Measurements from ENCODE around the gene NOB1.

Gene NOB1

DNA sequence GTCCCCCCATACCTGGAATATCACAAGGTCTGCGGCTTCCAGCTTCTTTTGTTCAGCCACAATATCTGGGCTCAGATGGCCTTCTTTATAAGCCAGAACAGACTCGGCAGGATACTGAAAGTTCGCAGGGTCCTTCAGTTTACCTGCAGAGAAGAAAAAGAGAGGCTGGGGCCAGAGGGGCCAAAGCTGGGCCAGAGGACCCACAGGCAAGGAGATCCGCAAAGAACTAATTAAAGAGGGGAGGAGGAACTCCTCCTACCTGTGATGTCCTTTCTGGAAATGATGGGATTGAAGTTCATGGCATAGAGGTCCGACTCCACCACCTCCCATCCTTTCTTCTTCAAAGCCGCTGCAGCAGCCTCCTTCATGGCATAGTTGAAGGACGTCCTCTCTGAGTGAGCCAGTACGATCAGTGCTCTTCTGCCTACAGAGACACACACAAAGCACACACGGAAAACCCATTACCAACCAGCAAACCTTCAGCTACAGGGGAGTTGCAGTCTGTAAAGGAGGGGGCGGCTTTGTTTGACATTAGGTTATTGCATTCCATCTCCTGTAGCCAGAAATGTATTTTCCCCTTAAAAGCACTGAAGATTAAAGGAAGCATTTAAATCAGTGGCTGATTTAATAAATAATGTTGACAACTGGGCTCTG, 36.5 kb downstream of the NOB1 start:
- DNase-seq = no peak

DNA sequence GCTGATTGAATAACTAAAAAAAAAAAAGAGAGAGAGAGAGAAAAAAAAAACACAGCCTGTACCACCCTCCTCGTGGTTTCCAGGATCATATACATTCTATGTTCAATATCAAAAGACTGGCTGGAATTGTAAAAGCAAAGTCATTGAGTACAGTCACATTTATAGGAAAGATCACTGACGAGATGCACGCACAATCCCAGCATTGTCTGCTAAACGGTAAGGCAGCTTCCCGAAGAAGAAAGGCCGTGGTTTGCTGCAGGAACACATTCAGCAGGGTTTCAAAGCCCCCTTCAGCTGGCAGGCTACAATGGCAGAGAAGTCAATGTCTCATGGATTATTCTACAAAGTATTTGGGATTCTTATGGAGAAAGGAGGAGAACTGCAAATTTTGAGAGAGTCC, 37.7 kb downstream of the NOB1 start:
- no peak for DNase-seq

DNA sequence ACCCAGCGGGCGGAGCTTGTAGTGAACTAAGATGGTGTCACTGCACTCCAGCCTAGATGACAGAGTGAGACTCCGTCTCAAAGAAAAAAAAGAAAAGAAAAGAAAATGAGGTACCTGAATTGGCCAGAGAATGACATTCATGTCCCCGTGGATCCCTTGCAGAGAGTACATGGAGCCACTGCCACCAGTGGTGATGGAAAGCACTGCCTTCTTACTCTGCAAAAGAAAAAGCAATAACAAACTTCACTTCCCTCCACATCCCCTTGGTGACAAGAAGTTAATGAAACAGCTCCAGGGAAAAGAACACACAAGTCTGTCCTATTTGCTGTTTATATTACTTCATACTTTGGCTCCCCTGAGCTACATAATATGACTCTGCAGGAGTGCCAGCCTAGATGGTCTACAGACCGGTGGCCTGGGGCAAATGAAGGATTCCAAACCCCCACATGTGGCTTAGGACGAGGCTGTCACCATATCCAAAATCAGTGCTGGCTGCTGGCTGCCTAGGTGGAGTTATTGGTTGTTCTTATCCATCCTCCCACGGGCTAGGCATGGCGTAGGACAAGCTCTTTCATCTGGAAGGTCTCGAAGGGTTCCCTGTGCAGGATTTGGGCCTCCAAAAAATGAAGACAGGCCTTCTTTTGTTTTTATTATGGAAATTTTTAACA, 41.7 kb downstream of the NOB1 start:
- DNase-seq = no peak

DNA sequence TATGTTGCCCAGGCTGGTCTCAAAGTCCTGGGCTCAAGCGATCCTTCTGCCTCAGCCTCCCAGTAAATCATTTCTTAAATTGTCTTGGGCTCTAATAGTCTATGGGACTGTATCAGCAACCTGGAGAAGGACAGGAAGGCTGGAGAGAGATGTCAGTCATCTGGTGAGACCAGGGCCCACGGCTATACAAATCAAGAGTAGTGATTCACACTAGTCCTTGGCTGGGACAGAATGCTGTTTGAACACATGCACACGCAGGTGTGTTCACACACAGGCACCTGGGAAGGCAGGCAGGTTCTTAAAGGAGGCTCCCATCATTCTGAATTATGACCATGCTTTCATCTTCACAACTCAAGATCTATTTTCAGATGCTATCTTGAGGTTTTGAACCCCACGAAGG, 42.4 kb downstream of the NOB1 start:
- DNase-seq = no peak

DNA sequence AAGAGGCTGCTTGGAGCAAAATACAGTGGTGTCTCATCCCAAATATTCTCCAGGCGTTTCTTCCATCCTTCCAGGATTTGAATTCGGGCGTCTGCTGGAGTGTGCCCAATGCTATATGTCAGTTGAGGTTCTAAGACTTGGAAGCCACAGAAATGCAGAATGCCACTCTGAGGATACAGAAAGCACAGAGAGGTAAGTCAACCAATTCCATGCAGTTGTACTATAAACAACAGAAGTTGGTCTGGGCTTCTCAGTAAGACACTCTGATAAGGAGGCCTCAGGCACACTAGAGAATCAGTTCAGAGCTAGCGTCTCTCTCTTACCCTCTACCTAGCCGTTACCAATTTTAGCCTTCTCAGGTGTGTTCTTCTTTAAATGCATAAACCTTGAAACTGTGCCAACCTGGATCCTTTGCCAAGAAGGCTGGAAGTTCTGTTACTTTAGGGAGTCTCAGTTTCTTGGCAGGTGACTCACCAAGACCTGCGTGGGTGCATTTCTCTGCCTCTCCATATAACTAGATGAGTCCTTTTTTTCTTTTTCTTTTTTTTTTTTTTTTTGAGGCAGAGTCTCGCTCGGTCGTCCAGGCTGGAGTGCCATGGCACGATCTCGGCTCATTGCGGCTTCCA, 43.5 kb downstream of the NOB1 start:
- DNase-seq = no peak

DNA sequence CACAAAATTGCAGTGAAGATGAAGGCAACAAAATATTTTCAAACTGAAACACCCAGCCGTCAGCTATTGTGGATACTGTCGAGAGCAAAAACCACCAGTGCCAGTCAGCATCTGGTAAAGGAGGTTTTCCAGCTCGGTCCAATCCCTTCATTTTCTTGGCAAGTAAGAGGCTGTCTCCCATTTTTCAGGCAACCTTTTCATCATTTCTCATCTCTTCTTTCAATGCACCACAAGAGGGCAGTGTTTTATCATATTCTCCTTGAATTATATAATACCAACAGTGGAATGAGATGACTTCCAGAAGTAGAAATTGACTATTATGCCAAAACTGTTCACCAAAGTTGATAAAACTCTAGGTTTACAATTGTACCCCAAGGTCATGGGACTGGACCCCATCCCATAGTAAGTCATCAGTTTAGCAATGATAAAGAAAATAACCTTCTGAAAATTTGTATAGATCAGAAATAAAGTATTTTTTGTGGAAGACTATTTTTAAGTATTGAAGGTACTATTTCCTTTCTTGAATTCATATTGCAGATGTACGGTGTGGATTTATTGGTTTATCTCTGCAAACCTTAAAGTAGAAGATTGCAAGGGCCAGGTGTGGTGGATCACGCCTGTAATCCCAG, 45.2 kb downstream of the NOB1 start:
- no peak for DNase-seq

DNA sequence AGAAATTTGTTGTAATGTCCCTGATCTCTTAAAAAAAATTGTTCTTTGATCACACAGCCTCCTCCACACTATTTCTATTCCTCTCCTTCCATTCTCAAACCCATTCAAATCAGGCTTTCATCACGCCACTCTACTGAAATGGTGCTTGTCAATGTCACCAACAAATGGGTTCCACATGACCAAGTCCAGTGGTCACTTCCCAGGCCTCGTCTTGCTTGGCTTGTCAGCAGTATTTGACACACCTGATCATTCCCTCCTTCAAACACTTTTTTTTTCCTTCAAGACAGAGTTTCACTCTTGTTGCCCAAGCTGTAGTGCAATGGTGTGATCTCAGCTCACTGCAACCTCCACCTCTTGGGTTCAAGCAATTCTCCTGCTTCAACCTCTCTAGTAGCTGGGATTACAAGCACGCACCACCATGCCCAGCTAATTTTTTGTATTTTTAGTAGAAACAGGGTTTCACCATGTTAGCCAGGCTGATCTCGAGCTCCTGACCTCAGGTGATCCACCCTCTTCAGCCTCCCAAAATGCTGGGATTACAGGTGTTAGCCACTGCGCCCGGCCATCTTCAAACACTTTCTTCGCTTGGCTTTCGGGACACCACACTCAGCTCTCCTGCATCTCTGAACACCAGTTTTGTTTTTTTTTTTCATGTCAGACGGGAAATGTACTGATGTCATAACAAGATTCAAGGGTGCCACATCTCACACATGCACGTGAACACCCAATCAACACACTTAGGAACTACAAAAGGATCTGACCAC, 46.6 kb downstream of the NOB1 start:
- no peak for DNase-seq

DNA sequence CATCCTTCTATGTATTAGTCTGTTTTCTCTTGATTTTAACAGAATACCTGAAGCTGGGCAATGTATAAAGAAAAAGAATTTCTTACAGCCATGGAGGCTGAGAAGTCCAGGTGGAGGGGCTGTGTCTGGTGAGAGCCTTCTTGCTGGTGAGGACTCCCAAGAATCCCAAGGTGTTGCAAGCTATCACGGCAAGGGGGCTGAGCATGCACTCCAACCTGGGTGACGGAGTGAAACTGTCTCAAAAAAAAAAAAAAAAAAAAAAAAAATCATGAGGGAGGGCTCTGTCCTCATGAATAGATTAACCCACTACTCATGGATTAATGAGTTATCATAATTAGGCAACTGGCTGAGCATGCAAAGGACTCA, 47.8 kb downstream of the NOB1 start:
- no peak for DNase-seq

DNA sequence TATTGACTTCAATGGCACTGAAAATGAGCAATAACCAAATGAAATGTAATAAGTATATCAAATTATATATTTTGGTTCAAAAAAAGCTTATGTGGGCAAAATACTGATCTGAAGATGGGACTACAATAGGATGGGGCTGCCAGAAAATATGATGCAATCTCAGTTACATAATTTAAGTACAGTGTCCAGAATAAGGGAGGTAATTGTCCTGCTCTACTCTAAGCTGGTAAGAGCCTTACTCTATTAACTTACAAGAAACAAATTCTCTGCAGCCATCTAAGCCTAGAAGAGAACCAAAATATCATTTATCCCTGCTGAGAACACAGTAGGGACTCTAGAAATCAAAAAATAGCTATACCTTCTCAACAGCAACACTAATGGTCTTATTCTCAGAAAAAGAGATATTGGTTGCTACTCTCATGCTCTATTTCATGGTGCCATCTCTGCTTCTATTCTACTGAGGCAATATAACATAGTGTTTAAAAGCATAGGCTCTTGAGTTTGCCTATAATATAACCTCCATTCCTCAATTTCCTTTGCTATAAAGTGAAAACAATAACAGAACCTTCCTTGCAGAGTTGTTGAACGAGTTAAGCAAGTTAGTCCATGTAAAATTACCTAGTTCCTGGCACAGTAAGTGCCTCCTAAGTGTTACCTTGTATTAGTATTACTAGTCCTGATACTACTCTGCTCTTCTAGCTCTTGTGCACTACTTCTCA, 48.3 kb downstream of the NOB1 start:
- no peak for DNase-seq

DNA sequence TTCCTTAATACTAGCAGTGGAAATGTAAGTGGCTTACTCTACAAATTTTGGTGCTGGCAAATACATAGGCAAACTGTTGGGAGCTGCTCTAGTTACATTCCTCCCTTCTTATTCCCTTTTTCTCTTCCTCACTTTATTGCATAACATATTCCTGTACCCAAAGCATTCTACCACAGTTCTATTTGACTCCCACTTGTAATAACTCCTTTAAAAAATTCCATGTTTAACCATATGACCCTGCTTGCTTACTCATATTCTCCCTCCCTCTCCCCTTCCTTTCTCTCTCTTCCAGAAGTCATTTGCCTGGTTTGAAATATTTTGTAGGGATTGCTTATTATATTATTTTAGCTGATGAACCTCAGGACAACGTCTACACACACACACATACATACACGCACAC, 51.1 kb downstream of the NOB1 start:
- DNase-seq = no peak

DNA sequence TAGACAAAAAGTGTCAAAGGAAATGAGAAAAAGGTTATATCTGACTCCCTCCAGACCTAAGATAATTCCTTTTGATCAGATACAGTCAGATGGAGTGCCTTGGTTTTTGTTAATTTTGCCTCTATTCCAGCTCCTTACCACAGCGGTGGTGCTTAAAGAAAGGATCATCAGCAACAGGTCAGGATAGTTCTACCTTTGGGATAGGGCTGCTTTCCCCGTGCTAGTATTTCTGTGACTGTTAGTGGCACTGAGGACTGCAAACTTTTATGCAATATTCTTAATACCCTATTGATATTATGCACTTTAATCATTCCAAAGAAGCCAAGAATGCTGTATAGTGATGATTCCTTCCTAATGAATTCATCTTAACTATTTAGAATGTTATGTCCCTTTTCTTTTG, 52.9 kb downstream of the NOB1 start:
- no peak for DNase-seq

DNA sequence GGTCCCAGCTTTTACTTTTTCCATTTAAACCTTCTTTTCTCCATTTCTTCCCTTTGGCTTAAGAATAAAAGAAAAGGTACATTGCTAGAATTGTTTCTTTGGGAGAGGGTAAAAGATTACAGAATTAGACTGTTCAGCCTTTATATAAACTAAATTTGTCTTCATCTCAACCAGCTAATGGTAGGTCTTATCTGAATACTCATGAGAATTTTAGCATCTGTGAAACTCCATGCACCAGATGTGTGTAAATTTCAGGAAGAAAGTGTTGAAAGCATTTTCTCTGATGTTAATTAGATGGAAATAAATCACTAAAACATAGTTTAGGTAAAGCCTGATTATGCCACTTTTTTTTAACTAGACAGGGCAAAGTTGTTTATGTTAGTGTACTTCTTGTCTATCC, 53.3 kb downstream of the NOB1 start:
- no peak for DNase-seq

DNA sequence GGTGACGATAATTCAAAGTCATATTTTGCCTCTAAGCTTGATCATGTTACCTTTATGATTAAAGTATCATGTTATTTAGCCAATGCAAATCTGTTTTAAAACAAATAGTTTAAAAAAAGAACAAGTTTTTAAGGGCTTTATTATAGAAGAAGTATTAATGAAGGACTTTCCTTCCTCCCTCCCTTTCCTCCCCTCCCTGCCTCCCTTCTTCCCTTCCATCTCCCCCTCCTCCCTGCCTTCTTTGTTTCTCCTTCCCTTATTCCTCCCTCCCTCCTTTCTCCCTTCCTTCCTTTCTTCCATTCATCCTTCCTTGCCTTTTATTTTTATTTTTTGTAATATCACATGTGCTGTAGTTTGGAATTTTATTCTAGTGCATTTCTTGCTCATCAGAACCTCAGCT, 54.8 kb downstream of the NOB1 start:
- DNase-seq = no peak

DNA sequence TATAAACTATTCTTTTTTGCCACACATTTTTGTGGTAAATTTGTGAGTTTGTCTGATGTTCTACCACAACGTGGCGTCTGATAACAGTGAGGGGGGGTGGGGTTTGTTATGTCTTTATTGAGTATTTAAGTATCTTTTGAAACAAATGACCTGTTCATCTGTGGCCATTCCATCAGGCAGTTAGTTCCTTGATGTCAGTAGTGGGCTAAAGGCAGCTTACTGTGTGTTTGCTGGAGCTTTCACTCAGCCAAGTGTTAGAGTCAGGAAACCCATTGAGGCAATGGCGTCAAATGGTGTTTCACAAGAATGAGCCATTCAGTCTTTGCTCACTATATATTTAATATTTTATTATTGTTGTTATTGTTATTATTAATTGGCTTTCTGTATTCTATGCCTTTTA, 56.3 kb downstream of the NOB1 start:
- no peak for DNase-seq

DNA sequence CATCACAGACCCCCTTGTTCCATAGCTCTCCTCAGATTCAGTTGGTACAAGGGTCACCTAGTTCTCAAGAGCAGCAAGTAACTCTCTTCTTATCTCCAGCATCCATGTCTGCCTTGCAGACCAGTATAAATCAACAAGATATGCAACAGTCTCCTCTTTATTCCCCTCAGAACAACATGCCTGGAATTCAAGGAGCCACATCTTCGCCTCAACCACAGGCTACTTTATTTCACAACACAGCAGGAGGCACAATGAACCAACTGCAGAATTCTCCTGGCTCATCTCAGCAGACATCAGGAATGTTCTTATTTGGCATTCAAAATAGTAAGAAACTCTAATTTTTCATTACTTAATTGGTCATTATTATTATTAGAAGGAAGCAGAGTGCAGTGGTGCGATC, 60.8 kb downstream of the NOB1 start:
- DNase-seq = no peak

DNA sequence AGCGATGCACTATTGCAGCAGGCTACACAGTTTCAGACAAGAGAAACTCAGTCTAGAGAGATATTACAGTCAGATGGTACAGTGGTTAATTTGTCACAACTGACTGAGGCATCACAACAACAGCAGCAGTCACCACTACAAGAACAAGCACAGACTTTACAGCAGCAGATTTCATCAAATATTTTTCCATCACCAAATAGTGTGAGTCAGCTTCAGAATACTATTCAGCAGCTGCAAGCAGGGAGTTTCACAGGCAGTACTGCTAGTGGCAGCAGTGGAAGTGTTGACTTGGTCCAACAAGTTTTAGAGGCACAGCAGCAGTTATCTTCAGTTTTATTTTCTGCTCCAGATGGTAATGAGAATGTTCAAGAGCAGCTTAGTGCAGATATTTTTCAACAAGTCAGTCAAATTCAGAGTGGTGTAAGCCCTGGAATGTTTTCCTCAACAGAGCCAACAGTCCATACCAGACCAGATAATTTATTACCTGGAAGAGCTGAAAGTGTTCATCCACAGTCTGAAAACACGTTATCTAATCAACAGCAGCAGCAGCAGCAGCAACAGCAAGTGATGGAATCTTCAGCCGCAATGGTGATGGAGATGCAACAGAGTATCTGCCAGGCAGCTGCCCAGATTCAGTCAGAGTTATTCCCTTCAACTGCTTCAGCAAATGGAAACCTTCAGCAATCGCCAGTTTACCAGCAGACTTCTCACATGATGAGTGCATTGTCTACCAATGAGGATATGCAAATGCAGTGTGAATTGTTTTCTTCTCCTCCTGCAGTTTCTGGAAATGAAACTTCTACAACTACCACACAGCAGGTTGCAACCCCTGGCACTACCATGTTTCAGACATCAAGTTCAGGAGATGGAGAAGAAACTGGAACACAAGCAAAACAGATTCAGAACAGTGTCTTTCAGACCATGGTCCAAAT, 62.5 kb downstream of the NOB1 start:
- DNase-seq = no peak

Data from NCI-H774 (cell line).